RKO (cell line): ENCODE measurements around the gene NNT.
"Not testable (repeated sequence)": the region's sequence is repeated elsewhere in the genome, so short reads cannot be mapped to it uniquely, and the experiment has no call there.

Experiments used
- DNase-seq: peaks from one replicate; pipeline ENCODE4 v3.0.0-alpha.2; 2016; ENCODE audit warnings: low spot score

Gene NNT

GRCh38 chr5:43712081-43712480, 109.1 kb downstream of the NNT start:
- no peak for DNase-seq

GRCh38 chr5:43719783-43720182, 116.8 kb downstream of the NNT start:
- not testable (repeated sequence) for DNase-seq

GRCh38 chr5:43728581-43728980, 125.6 kb downstream of the NNT start:
- DNase-seq = no peak

DNA sequence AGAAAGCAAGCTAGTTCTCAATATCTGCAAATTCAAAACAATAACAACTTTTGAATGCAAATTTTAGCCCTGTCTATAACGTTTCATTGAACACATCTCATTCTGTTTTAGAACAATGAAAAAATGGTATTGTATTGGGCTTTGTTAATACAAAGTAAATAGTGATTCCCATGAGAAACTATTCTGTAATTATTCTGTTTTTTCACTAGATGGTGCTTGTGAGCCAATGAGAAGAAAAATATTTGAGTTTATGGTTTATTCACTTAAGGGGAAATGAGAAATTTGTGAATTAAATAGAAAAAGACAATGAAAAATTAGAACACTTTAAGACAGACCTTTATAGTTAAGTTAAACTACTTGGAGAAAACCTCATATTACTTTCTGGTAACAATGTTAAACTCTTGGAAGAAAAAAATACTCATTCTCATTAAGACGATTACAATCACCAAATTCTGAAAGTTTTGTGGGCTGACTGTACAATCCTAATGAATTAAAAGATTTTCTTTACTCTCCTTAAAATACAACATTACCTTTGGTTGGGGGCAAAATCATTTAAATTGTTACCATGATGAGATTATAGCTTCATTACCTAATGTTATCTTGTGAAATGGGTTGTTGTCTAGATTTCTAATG, 127.0 kb downstream of the NNT start:
- peak; percentile 47 for DNase-seq

DNA sequence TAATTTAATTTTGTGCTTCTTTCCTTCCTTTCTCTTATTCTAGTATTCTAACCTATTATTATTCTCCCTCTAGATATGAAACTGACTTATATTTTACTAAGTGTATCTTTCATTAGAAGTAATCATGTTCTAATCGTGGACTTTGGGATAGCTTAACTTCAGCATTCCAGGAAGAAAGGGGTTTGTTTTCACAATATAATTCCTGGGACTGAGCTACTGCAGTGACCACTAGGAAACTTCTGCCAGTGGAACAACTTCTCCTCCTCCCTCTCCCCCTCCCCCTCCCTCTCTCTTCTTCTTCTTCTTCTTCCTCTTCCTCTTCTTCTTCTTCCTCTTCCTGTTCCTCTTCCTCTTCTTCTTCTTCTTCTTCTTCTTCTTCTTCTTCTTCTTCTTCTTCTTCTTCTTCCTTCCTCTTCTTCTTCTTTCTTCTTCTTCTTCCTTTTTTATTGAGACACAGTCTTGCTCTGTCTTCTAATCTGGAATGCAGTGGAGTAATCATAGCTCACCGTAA, 127.9 kb downstream of the NNT start:
- no peak for DNase-seq

GRCh38 chr5:43731573-43731972, 128.6 kb downstream of the NNT start:
- no peak for DNase-seq

DNA sequence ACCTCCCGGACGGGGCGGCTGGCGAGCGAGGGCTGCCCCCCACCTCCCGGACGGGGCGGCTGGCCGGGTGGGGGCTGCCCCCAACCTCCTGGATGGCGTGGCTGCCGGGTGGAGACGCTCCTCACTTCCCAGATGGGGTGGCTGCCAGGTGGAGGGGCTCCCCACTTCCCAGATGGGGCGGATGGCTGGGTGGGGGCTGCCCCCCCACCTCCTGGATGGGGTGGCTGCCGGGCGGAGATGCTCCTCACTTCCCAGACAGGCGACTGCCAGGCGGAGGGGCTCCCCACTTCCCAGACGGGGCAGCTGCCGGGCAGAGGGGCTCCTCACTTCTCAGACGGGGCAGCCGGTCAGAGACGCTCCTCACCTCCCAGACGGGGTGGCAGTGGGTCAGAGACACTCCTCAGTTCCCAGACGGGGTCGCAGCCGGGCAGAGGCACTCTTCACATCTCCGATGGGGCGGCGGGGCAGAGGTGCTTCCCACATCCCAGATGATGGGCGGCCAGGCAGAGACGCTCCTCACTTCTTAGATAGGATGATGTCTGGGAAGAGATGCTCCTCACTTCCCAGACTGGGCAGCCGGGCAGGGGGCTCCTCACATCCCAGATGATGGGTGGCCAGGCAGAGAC, 143.1 kb downstream of the NNT start:
- not testable (repeated sequence) for DNase-seq

DNA sequence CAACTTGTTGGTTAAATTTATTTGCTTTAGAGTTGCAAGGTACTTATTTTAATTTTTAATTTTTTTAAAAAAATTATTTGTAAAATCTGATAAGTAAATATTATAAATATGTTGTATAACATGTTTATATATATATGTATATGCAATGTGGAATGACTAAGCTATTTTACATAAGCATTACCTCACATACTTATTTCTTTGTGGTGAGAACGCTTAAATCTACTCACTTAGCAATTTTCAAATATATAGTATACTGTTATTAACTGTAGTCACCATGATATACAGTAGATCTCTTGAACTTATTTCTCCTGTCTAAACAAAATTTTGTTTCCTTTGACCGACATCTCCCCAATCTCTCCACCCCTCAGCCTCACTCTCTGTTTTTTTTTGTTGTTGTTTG, 147.8 kb downstream of the NNT start:
- DNase-seq = no peak

- no peak for DNase-seq
These were observed 150.1 kb downstream of the NNT start for GRCh38 chr5:43753069-43753468.
